Left lung (tissue), 10 donors: ENCODE data around the gene PRKCZ. TPM values are rescaled to one million over a fixed set of nuclear protein-coding genes. Genes with fewer than 3 reads are reported as not detected.

Experiments
- ATAC-seq: fragments of 200-7000 bp; cut with Tn5 transposase; one replicate; pipeline ENCODE4 v1.9.1; 2020; ENCODE audit warnings: moderate library complexity
- DNase-seq, 4 donors: peaks; one replicate each; pipeline ENCODE4 v3.0.0-alpha.2; 2013 to 2020
- H3K27ac ChIP-seq, 2 donors: fragments of 200-600 bp; sonication (generic) in 1 of 2; one replicate each; pipeline versions ENCODE4 v1.5.0 to v1.8.0; 2020 to 2021
- H3K27me3 ChIP-seq, 2 donors: fragments of 200-600 bp; sonication (generic) in 1 of 2; one replicate each; pipeline versions ENCODE4 v1.5.0 to v1.8.0; 2020 to 2021
- H3K36me3 ChIP-seq, 2 donors: fragments of 200-600 bp; sonication (generic) in 1 of 2; one replicate each; pipeline versions ENCODE4 v1.5.0 to v1.8.0; 2020 to 2021
- H3K4me1 ChIP-seq, 2 donors: fragments of 200-600 bp; one replicate each; pipeline ENCODE4 v1.8.0; 2021
- H3K4me3 ChIP-seq, 2 donors: fragments of 200-600 bp; sonication (generic) in 1 of 2; one replicate each; pipeline versions ENCODE4 v1.5.0 to v1.8.0; 2020 to 2021; ENCODE audit warnings: mild to moderate bottlenecking in 1 of 2
- H3K9me3 ChIP-seq, 2 donors: fragments of 200-600 bp; sonication (generic) in 1 of 2; one replicate each; pipeline versions ENCODE4 v1.5.0 to v1.8.0; 2020 to 2021
- CTCF ChIP-seq, 2 donors: fragments of 200-600 bp; sonication (generic) in 1 of 2; IDR thresholded peaks; one replicate each; pipeline versions ENCODE4 v1.5.0 to v1.8.0; 2021; ENCODE audit warnings: antibody characterized with exemption in 2 of 2
- intact Hi-C, 2 donors: fragments of 100-400 bp; cut with DNase I; formaldehyde crosslinking; loops; one replicate each; pipeline versions ENCODE4 v1.11.2 to v1.14.2; 2022
- polyA plus RNA-seq, 6 donors: library from polyadenylated mRNA; unstranded; fragments of 120-200 nt; gene quantifications; one replicate each; pipeline ENCODE4 v1.2.1, GENCODE V29; 2013; ENCODE audit not compliant: insufficient read length in 6 of 6
- total RNA-seq, 2 donors: library from RNA; stranded (reverse); fragmentation: NEBNext Ultra II Directional; extraction: Animal tissue kit (Norgen Biotek cat#: 25700); gene quantifications; one replicate each; pipeline ENCODE4 v1.2.1, GENCODE V29; 2021
- donor health status: DM: no; HTN: yes; CAD: no.
- donor health status: DM: no; HTN: no; CAD: no.

Gene PRKCZ
- total and polyA plus RNA-seq, 8 donors: 37.5 to 129 (median 48.0) TPM

- no peak overlapping the region for H3K27ac ChIP-seq
- DNase-seq (peak in 3 of 4 donors; percentile 34 to 68 (median 39)), ATAC-seq (peak; percentile 59)
- H3K27me3 ChIP-seq: peaks cover 21 to 98% of the 10 kb centered on the region in 2 donors
- H3K4me1 ChIP-seq: peaks cover 0 to 6% of the 10 kb centered on the region in 2 donors
- intact Hi-C loops: no loop called here
- no peaks in the 10 kb centered on the region for H3K9me3 ChIP-seq
- no peak for TF ChIP-seq CTCF (IDR thresholded peaks at IDR 0.05)
- H3K4me3 ChIP-seq: no peak overlapping the region
- H3K36me3 ChIP-seq: no peaks in the 10 kb centered on the region
Observed at GRCh38 chr1:2019571-2020309, 30.5 kb upstream of the PRKCZ start.

GRCh38 chr1:2020310-2020655 lies 29.9 kb upstream of the PRKCZ start:
- no peak overlapping the region for H3K27ac ChIP-seq
- H3K36me3 ChIP-seq: no peaks in the 10 kb centered on the region
- ATAC-seq (no peak), DNase-seq (peak in 1 of 4 donors; percentile 43)
- TF ChIP-seq CTCF (IDR thresholded peaks at IDR 0.05): no peak
- H3K9me3 ChIP-seq: no peaks in the 10 kb centered on the region
- intact Hi-C loops: no loop called here
- H3K4me1 ChIP-seq: peaks cover 0 to 9% of the 10 kb centered on the region in 2 donors
- peaks cover 21 to 98% of the 10 kb centered on the region in 2 donors for H3K27me3 ChIP-seq
- H3K4me3 ChIP-seq: no peak overlapping the region

GRCh38 chr1:2021550-2021949 lies 28.7 kb upstream of the PRKCZ start:
- Histone ChIP-seq H3K4me3 (no peak overlapping the region), H3K27ac (no peak overlapping the region), H3K27me3 (peaks cover 21 to 96% of the 10 kb centered on the region in 2 donors), H3K4me1 (peaks cover 0 to 16% of the 10 kb centered on the region in 2 donors), H3K36me3 (no peaks in the 10 kb centered on the region), H3K9me3 (no peaks in the 10 kb centered on the region)
- DNase-seq (peak in 1 of 4 donors; percentile 71), ATAC-seq (no peak)
- intact Hi-C loops: no loop called here
- no peak for TF ChIP-seq CTCF (IDR thresholded peaks at IDR 0.05)

- no peak for TF ChIP-seq CTCF (IDR thresholded peaks at IDR 0.05)
- DNase-seq (peak in 1 of 4 donors; percentile 67), ATAC-seq (no peak)
- peaks cover 21 to 89% of the 10 kb centered on the region in 2 donors for H3K27me3 ChIP-seq
- H3K27ac ChIP-seq: no peak overlapping the region
- peaks cover 0 to 16% of the 10 kb centered on the region in 2 donors for H3K4me1 ChIP-seq
- H3K4me3 ChIP-seq: no peak overlapping the region
- no peaks in the 10 kb centered on the region for H3K36me3 ChIP-seq
- intact Hi-C loops: no loop called here
- H3K9me3 ChIP-seq: no peaks in the 10 kb centered on the region
Observed at GRCh38 chr1:2022063-2022770, 28.0 kb upstream of the PRKCZ start.

GRCh38 chr1:2023187-2023586 lies 27.0 kb upstream of the PRKCZ start:
- Histone ChIP-seq H3K4me3 (no peak overlapping the region), H3K36me3 (no peaks in the 10 kb centered on the region), H3K9me3 (no peaks in the 10 kb centered on the region), H3K4me1 (peaks cover 0 to 16% of the 10 kb centered on the region in 2 donors), H3K27ac (no peak overlapping the region), H3K27me3 (peaks cover 21 to 80% of the 10 kb centered on the region in 2 donors)
- DNase-seq (peak in 1 of 4 donors; percentile 47), ATAC-seq (no peak)
- TF ChIP-seq CTCF (IDR thresholded peaks at IDR 0.05): no peak
- intact Hi-C loops: no loop called here
